Midbrain (tissue), 1 donor: ENCODE measurements around the gene SLC9A2.

Source experiments
- DNase-seq: peaks from one replicate; lab custom pipeline; 2025; lab: John Stamatoyannopoulos, UW

The SLC9A2 gene

GRCh38 chr2:102619414-102620319 is at the start of gene SLC9A2:
SLC9A2 (plus strand) TSS chr2:102619553; CDS start chr2:102619849, 296 bp downstream.
- no peak for DNase-seq

- no peak for DNase-seq
Measured at GRCh38 chr2:102575888-102576287, 43.5 kb upstream of the SLC9A2 start.

GRCh38 chr2:102578376-102578775 is 41.0 kb upstream of the SLC9A2 start:
- no peak for DNase-seq

GRCh38 chr2:102581911-102582310 is 37.4 kb upstream of the SLC9A2 start:
- no peak for DNase-seq

GRCh38 chr2:102582845-102583244 is 36.5 kb upstream of the SLC9A2 start:
- DNase-seq = no peak

- no peak for DNase-seq
Measured at GRCh38 chr2:102585847-102586404, 33.4 kb upstream of the SLC9A2 start.

- DNase-seq = no peak
Measured at GRCh38 chr2:102588213-102588939, 31.0 kb upstream of the SLC9A2 start.

GRCh38 chr2:102589444-102589843 is 29.9 kb upstream of the SLC9A2 start:
- no peak for DNase-seq

GRCh38 chr2:102591491-102592045 is 27.8 kb upstream of the SLC9A2 start:
- DNase-seq = no peak

GRCh38 chr2:102592601-102593000 is 26.8 kb upstream of the SLC9A2 start:
- DNase-seq = no peak

- DNase-seq = no peak
Measured at GRCh38 chr2:102593516-102593915, 25.8 kb upstream of the SLC9A2 start.

GRCh38 chr2:102594445-102595016 is 24.8 kb upstream of the SLC9A2 start:
- DNase-seq = no peak

GRCh38 chr2:102597788-102598187 is 21.6 kb upstream of the SLC9A2 start:
- DNase-seq = no peak

- no peak for DNase-seq
Measured at GRCh38 chr2:102599486-102599885, 19.9 kb upstream of the SLC9A2 start.

- DNase-seq = no peak
Measured at GRCh38 chr2:102601730-102602129, 17.6 kb upstream of the SLC9A2 start.

GRCh38 chr2:102603904-102604303 is 15.4 kb upstream of the SLC9A2 start:
- no peak for DNase-seq

- DNase-seq = no peak
Measured at GRCh38 chr2:102604769-102605168, 14.6 kb upstream of the SLC9A2 start.

- DNase-seq = no peak
Measured at GRCh38 chr2:102606353-102606752, 13.0 kb upstream of the SLC9A2 start.

GRCh38 chr2:102615620-102616436 is 3.5 kb upstream of the SLC9A2 start:
- peak; percentile 35 for DNase-seq

GRCh38 chr2:102618452-102619413 is 620 bp upstream of the SLC9A2 start:
- no peak for DNase-seq
